Stimulated activated CD8-positive, alpha-beta memory T cell treated with anti-CD3 and anti-CD28 coated beads, Interleukin-4, amount 100 ng/mL, for 1 hour (primary cell): ENCODE results near the gene REEP6.

Experiments used
- DNase-seq, 2 donors: peaks; one replicate each; pipeline ENCODE4 v3.0.0-alpha.2; 2020; ENCODE audit warnings: low read depth in 2 of 2, low spot score in 1 of 2

Gene REEP6

GRCh38 chr19:1491114-1491848, at the start of gene REEP6:
TSS of gene REEP6 (plus strand) at chr19:1491181. CDS start at chr19:1491270, 89 bp downstream.
- no peak for DNase-seq

- DNase-seq = no peak
Observed at GRCh38 chr19:1441677-1442438, 49.1 kb upstream of the REEP6 start.

DNA sequence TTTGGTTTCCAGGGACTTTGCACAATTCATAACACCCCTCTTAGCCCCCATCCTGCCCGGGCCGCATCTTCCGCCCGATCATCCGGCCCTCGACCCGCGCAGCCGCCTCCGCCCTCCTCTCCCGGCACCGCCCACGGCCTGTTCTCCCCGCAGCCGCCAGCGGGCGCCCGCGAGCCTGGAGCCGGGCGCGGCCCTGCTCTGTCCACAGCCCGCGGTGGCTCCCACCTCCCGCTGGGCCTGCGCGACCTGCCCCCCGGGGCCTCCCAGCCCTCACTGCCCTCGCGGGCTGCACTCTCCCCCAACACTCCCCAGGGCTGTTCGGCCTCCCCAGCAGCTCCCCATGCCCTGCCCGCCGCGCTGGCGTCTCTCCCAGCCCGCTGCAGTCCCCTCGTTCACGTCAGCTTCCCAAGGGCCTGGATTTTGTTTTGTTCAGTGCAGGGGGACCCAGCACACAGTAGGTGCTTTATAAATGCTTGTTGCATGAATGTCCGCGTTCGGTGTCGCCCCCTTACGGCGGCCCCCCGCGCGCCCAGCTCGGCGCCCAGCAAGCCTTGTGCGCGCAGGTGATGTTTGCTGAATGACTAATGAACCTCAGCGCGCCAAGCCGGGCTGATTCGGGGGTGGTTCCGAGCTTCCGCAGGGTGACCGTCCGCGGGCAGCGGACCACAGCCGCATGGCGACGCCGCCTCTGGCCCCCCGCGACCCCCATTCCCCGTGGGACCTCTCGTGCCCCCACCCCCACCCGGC, 45.6 kb upstream of the REEP6 start:
- peak; percentile 51 to 52 for DNase-seq

DNA sequence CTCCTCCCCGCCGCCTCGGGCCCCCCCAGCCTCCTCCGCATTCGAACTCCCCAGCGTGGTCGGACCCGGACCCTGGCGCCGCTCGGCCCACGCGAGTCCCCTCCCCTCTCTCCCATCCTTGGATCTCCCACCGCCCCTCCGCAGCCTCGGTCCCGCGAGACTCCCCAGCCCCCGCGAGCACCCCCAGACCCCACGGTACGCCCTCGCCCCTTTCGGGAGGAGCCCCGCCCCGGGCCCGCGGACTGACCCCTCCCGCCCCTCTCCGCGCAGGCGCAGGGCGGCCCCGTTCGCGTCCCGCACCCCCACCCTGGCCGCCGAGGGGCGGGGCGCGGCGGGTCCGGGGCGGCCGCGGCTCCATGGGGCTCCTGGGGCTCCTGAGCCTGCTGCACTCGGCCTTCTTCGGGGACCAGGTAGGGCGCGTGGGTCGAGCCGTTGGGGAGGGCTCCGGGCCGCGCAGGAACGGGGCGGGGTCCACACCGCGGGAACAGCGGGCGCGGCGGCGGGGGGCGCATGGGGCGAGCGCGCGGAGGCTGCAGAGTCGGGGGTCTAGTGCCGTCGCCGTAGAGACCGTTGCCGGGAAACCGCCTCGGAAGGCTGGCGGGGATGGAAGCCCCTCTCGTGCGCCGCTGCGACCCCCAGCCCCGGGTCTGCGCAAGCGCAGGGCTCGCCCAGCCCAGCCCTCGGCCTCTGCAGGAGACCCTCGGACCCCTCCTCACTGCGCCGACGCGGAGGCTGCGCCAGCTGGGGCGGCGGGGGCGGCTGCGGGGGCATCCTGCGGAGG, 44.9 kb upstream of the REEP6 start:
- no peak for DNase-seq

- DNase-seq = no peak
Observed at GRCh38 chr19:1446713-1447481, 44.1 kb upstream of the REEP6 start.

- DNase-seq = no peak
Observed at GRCh38 chr19:1447504-1447903, 43.5 kb upstream of the REEP6 start.

GRCh38 chr19:1447944-1448343, 43.0 kb upstream of the REEP6 start:
- no peak for DNase-seq

- no peak for DNase-seq
Observed at GRCh38 chr19:1449467-1450442, 41.2 kb upstream of the REEP6 start, which contains the start of gene APC2. TSS of gene APC2 (plus strand) at chr19:1450121. CDS start at chr19:1453002, 2,881 bp downstream.

GRCh38 chr19:1450735-1451731, 39.9 kb upstream of the REEP6 start:
- DNase-seq = no peak

DNA sequence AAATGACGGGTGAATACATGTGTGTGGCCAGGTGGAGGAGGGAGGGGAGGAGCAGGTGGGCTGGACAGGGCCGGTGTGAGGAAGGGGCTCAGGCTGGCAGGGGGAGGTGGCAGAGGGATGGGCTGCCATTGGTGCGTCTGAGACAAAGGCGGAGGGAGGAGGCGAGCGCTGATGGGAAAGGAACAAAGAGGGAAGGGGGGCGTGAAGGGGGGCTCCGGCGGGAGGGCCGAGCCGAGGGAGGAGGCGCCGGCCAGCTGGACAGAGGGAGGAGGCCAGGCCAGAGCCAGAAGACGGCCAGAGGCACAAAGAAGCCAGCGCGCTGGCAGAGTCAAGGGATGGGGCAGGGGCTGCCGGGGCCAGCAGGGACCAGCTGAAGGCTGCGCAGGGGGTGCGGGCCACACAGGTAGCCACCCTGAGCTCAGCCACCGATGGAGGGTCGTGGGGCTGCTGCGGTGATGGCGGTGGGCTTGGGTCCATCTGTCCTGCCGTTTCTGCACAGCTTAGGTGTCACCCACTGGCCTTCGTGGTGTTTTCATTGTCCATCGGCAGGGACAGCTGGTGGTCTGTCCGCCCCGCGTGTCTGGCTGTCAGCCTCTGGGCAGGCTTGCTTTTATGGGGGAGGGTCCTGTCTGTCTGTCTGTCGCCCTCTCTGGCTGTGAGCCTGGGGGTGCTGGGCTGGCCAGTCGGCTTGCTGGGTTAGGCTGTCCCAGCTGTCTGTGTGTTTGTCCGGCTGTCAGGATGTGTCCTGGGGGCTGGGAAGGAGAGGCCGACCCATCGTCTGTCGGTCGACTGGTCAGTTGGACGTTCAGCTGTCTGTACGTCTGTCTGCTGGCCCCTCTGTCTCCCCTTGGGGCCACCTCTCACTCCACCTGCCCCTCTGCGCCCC, 38.8 kb upstream of the REEP6 start:
- DNase-seq = no peak

DNA sequence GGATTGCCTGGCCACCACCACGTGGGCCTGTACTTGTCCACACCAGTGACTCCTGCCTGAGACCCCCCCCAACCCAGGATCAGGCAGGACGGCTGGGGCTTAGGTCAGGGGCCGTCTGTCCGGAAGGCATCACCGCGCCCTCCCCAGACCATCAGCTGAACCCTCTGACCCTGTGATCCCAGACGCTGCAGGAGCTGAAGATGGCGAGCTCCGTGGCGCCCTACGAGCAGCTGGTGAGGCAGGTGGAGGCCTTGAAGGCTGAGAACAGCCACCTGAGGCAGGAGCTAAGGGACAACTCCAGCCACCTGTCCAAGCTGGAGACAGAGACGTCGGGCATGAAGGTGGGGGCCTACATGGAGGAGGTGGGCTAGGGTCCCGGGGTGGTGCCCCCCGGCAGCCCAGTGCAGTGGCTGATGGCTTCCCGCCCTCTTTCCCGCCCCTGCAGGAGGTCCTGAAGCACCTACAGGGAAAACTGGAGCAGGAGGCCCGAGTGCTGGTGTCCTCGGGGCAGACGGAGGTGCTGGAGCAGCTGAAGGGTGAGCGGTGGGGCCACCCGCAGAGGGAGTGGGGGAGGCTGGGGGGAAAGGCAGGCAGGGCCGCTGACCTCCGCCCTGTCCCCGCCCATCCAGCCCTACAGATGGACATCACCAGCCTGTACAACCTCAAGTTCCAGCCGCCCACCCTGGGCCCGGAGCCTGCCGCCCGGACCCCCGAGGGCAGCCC, 38.0 kb upstream of the REEP6 start:
- no peak for DNase-seq

GRCh38 chr19:1453525-1454364, 37.2 kb upstream of the REEP6 start:
- no peak for DNase-seq

DNA sequence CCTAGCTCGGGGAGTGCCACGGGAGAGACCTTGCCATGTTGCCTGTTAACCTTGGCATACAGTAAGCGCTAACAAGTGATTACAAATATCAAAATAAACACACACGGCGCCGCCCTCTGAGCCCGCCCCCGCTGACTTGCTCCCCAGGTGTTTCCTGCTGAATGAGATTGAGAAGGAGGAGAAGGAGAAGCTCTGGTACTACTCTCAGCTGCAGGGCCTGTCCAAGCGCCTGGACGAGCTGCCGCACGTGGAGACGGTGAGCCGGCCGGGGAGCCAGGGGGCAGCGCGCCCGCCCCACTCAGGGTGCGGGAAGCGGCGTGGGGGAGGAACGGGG, 36.0 kb upstream of the REEP6 start:
- DNase-seq = no peak

- DNase-seq = no peak
Observed at GRCh38 chr19:1455336-1456120, 35.5 kb upstream of the REEP6 start.
